OCI-LY3 (cell line): Measurements from ENCODE around the gene CHRM3.

Source experiments
- EZH2phosphoT487 ChIP-seq: fragments of 200-600 bp; shearing (Covaris generic); IDR thresholded peaks from 2 replicates; pipeline ENCODE4 v1.6.1; 2018; ENCODE audit warnings: antibody characterized with exemption, mixed run types, low read depth
- TF ChIP-seq, protein P1 (sequence below): fragments of 200-600, 300-600 bp; sonication (generic); IDR thresholded peaks from 2 replicates; pipeline ENCODE4 v1.5.1; 2014; ENCODE audit warnings: antibody characterized with exemption, low read length, low read depth

DNA sequence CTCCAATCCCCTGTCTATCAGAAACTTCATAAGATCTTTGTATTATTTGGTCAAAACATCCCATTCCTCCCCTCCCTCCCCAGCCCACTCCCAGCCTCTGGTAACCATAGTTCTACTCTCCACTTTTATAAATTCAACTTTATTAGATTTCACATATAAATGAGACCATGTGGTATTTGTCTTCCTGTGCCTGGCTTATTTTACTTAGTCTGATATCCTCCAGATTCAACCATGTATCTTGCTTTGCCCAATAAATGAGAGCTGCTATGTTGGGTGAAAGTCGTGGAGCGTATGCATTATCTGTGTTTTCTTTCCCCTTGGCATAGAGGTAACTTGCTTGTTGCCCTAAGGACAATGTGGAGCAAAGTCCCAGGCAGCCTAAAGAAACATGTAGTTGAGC lies 28.5 kb upstream of the CHRM3 start:
- TF ChIP-seq, protein P1, sequence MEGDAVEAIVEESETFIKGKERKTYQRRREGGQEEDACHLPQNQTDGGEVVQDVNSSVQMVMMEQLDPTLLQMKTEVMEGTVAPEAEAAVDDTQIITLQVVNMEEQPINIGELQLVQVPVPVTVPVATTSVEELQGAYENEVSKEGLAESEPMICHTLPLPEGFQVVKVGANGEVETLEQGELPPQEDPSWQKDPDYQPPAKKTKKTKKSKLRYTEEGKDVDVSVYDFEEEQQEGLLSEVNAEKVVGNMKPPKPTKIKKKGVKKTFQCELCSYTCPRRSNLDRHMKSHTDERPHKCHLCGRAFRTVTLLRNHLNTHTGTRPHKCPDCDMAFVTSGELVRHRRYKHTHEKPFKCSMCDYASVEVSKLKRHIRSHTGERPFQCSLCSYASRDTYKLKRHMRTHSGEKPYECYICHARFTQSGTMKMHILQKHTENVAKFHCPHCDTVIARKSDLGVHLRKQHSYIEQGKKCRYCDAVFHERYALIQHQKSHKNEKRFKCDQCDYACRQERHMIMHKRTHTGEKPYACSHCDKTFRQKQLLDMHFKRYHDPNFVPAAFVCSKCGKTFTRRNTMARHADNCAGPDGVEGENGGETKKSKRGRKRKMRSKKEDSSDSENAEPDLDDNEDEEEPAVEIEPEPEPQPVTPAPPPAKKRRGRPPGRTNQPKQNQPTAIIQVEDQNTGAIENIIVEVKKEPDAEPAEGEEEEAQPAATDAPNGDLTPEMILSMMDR = no peak
- no peak for TF ChIP-seq EZH2phosphoT487
